HCT116 (cell line): ENCODE data around the gene TUT1. TPM values are rescaled to one million over a fixed set of nuclear protein-coding genes. Genes with fewer than 3 reads are reported as not detected.

ENCODE experiments used
- ATAC-seq: fragments of 200-7000 bp; cut with Tn5 transposase; 2 replicates; pipeline ENCODE4 v1.9.1; 2020; ENCODE audit warnings: mild to moderate bottlenecking, moderate library complexity
- BruUV-seq: library from RNA; stranded (reverse); fragments of 400-500 nt; replicated peaks from 2 replicates; lab custom pipeline; 2021; lab: Mats Ljungman, UMichigan
- CTCF ChIA-PET: fragments of 300-600 bp; sonication (Branson Sonifier 250); formaldehyde crosslinking; loops from one replicate; lab custom pipeline; 2021; ENCODE audit warnings: antibody characterized with exemption; lab: Charles Lee
- POLR2A ChIA-PET: fragments of 300-600, 350-600 bp; sonication (Branson Sonifier 250); formaldehyde crosslinking; loops from one replicate; lab custom pipeline; 2021; ENCODE audit warnings: antibody characterized with exemption; lab: Charles Lee
- RAD21 ChIA-PET, 2 experiments: fragments of 300-600 bp; sonication (Branson Sonifier 250); formaldehyde crosslinking; loops; one replicate each; lab custom pipeline; 2023; ENCODE audit warnings: low total read pairs in 2 of 2; ENCODE audit not compliant: uncharacterized antibody in 2 of 2, unreplicated experiment in 2 of 2, low non-redundant PET in 1 of 2; lab: Charles Lee
- DNase-seq: peaks from one replicate; pipeline ENCODE4 v3.0.0-alpha.2; 2010; ENCODE audit warnings: low read depth, low spot score
- H2AFZ ChIP-seq: fragments of 200-600 bp; shearing (Covaris generic), sonication (generic); 2 replicates; pipeline ENCODE4 v1.6.1; 2017; ENCODE audit warnings: low read depth, mixed run types, mixed read lengths, antibody characterized with exemption, low read length; ENCODE audit not compliant: poor library complexity, severe bottlenecking
- H3K27ac ChIP-seq: 2 replicates; pipeline ENCODE4 v1.5.1; 2012; ENCODE audit warnings: low read depth, low read length
- H3K27me3 ChIP-seq: fragments of 200-600 bp; sonication (generic); 2 replicates; pipeline ENCODE4 v1.6.1; 2016; ENCODE audit warnings: mixed run types, low read length, mixed read lengths; ENCODE audit not compliant: insufficient read depth
- H3K36me3 ChIP-seq, 2 experiments: fragments of 200-500 bp in 1 of 2; fragments of 200-600 bp in 1 of 2; sonication (Bioruptor generic) in 1 of 2; sonication (generic) in 1 of 2; 2 replicates each; pipeline versions ENCODE4 v1.5.1 to v1.6.1; 2014 to 2016; ENCODE audit warnings: low read length in 2 of 2, inconsistent platforms in 1 of 2, mixed read lengths in 1 of 2, mixed run types in 1 of 2; ENCODE audit not compliant: insufficient read depth in 2 of 2, control insufficient read depth in 1 of 2
- H3K4me1 ChIP-seq, 2 experiments: fragments of 200-600 bp in 1 of 2; sonication (generic) in 1 of 2; 2 replicates each; pipeline versions ENCODE4 v1.5.1 to v1.6.1; 2012 to 2017; ENCODE audit warnings: low read length in 2 of 2, inconsistent platforms in 1 of 2, mild to moderate bottlenecking in 1 of 2, mixed read lengths in 1 of 2, mixed run types in 1 of 2, moderate library complexity in 1 of 2; ENCODE audit not compliant: insufficient read depth in 2 of 2, control insufficient read depth in 1 of 2
- H3K4me2 ChIP-seq: fragments of 200-600 bp; sonication (generic); 2 replicates; pipeline ENCODE4 v1.6.1; 2017; ENCODE audit warnings: mixed run types, low read length, mixed read lengths
- H3K4me3 ChIP-seq, 2 experiments: fragments of 200-600 bp in 1 of 2; sonication (generic) in 1 of 2; replicated peaks in 1 of 2; 2 replicates each; pipeline ENCODE4 v1.5.1; 2011 to 2016; ENCODE audit warnings: low read length in 2 of 2, control low read depth in 1 of 2, low read depth in 1 of 2, mild to moderate bottlenecking in 1 of 2, mixed read lengths in 1 of 2, mixed run types in 1 of 2
- H3K79me2 ChIP-seq: fragments of 200-600 bp; sonication (generic); 2 replicates; pipeline ENCODE4 v1.6.1; 2017; ENCODE audit warnings: mild to moderate bottlenecking, mixed run types, low read length, moderate library complexity, mixed read lengths; ENCODE audit not compliant: insufficient read depth
- H3K9ac ChIP-seq: fragments of 200-600 bp; sonication (generic); 2 replicates; pipeline ENCODE4 v1.6.1; 2016; ENCODE audit warnings: low read length, mixed read lengths
- H3K9me2 ChIP-seq: fragments of 200-600 bp; sonication (generic), shearing (Covaris generic); 2 replicates; pipeline ENCODE4 v1.6.1; 2017; ENCODE audit warnings: mixed run types, mild to moderate bottlenecking, moderate library complexity; ENCODE audit not compliant: insufficient read depth
- H3K9me3 ChIP-seq, 2 experiments: fragments of 200-500 bp in 1 of 2; fragments of 200-600 bp in 1 of 2; sonication (Bioruptor generic) in 1 of 2; sonication (generic) in 1 of 2; 2 replicates each; pipeline ENCODE4 v1.6.1; 2014 to 2017; ENCODE audit warnings: low read length in 2 of 2, mixed read lengths in 2 of 2, inconsistent platforms in 1 of 2, low read depth in 1 of 2, mild to moderate bottlenecking in 1 of 2, mixed run types in 1 of 2, moderate library complexity in 1 of 2; ENCODE audit not compliant: control insufficient read depth in 1 of 2, insufficient read depth in 1 of 2
- H4K20me1 ChIP-seq: fragments of 200-600 bp; sonication (generic), shearing (Covaris generic); 2 replicates; pipeline ENCODE4 v1.6.1; 2017; ENCODE audit warnings: mixed run types, mild to moderate bottlenecking, moderate library complexity; ENCODE audit not compliant: insufficient read depth
- CBX3 ChIP-seq: IDR thresholded peaks from 2 replicates; pipeline ENCODE4 v1.6.1; 2012; ENCODE audit warnings: low read depth
- CEBPB ChIP-seq: IDR thresholded peaks from 2 replicates; pipeline ENCODE4 v1.6.1; 2012; ENCODE audit warnings: low read depth
- ELF1 ChIP-seq: IDR thresholded peaks from 2 replicates; pipeline ENCODE4 v1.6.1; 2012; ENCODE audit warnings: low read depth, borderline replicate concordance
- EZH2phosphoT487 ChIP-seq: fragments of 200-600 bp; IDR thresholded peaks from 2 replicates; pipeline ENCODE4 v1.6.1; 2018; ENCODE audit warnings: antibody characterized with exemption, borderline replicate concordance
- FOSL1 ChIP-seq: IDR thresholded peaks from 2 replicates; pipeline ENCODE4 v1.6.1; 2012; ENCODE audit warnings: low read depth
- JUND ChIP-seq: IDR thresholded peaks from 2 replicates; pipeline ENCODE4 v1.6.1; 2012
- POLR2A ChIP-seq: IDR thresholded peaks from 2 replicates; pipeline ENCODE4 v1.7.0; 2011; ENCODE audit warnings: borderline replicate concordance; ENCODE audit not compliant: insufficient read depth, insufficient read length; ENCODE audit errors: extremely low read depth
- POLR2AphosphoS5 ChIP-seq: IDR thresholded peaks from 2 replicates; pipeline ENCODE4 v1.6.1; 2011; ENCODE audit warnings: mild to moderate bottlenecking, low read depth, low read length, moderate library complexity
- RAD21 ChIP-seq: IDR thresholded peaks from 2 replicates; pipeline ENCODE4 v1.6.1; 2012; ENCODE audit warnings: low read depth, mild to moderate bottlenecking
- SIN3A ChIP-seq: IDR thresholded peaks from 2 replicates; pipeline ENCODE4 v1.6.1; 2012; ENCODE audit warnings: low read depth
- YY1 ChIP-seq: IDR thresholded peaks from 2 replicates; pipeline ENCODE4 v1.6.1; 2011; ENCODE audit warnings: low read length, low read depth, moderate library complexity, mild to moderate bottlenecking; ENCODE audit not compliant: insufficient replicate concordance; ENCODE audit errors: extremely low read depth
- ZNF274 ChIP-seq: fragments of 200-500 bp; sonication (Bioruptor generic); IDR thresholded peaks from 2 replicates; pipeline ENCODE4 v1.6.1; 2014; ENCODE audit warnings: mild to moderate bottlenecking, low read depth, low read length, inconsistent platforms
- intact Hi-C: fragments of 100-400 bp; cut with micrococcal nuclease; formaldehyde crosslinking; loops from 2 replicates; pipeline ENCODE4 v1.10.0; 2022
- microRNA-seq: library from miRNA; unstranded; fragments of <30 nt; microRNA quantifications from one replicate; pipeline ENCODE4, GENCODE V29; 2016; ENCODE audit warnings: borderline number of aligned reads
- total RNA-seq: library from RNA; stranded (reverse); gene quantifications from one replicate; pipeline ENCODE4 v1.2.1, GENCODE V29; 2021; ENCODE audit not compliant: unreplicated experiment
- TF ChIP-seq, protein P1 (sequence below): IDR thresholded peaks from 2 replicates; pipeline ENCODE4 v1.6.1; 2012
- TF ChIP-seq, protein P2 (sequence below), 3 experiments: fragments of 200-600 bp in 1 of 3; sonication (generic) in 1 of 3; IDR thresholded peaks in 2 of 3; conservative IDR thresholded peaks in 1 of 3; 2 replicates each; pipeline ENCODE4 v1.5.1; 2012 to 2017; ENCODE audit warnings: low read depth in 2 of 3, low read length in 2 of 3, antibody characterized with exemption in 1 of 3, borderline replicate concordance in 1 of 3, control low read depth in 1 of 3, mild to moderate bottlenecking in 1 of 3, mixed read lengths in 1 of 3, mixed run types in 1 of 3, moderate library complexity in 1 of 3; ENCODE audit not compliant: insufficient read depth in 1 of 3

The TUT1 gene
- total RNA-seq, 1 experiment from 2014 or later: 49.0 TPM

DNA sequence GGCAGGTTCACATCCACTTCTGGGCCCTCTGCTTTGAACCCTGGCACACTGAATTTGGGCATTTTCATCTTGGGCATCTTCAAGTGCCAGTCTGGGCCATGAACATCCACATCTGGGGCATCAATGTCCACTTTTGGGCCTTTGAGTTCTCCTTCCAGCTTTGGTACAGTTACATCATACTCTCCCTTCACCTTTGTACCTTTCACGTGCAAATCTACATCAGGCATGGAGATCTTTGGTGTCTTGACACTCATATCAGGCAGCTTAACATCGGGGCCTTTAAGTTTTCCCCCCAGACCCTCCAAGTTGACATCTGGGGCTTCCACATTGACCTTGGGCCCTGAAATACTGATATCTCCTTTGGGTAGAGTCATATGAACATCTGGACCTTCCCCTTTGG is 59.2 kb downstream of the TUT1 start:
- Histone ChIP-seq H3K36me3 (peaks cover 31 to 72% of the 10 kb centered on the region in 2 experiments), H3K4me3 (no peak overlapping the region), H4K20me1 (no peaks in the 10 kb centered on the region), H3K4me1 (no peaks in the 10 kb centered on the region), H3K27me3 (no peaks in the 10 kb centered on the region), H2AFZ (no peak overlapping the region), H3K9me3 (no peaks in the 10 kb centered on the region), H3K4me2 (no peak overlapping the region), H3K9ac (no peak overlapping the region), H3K79me2 (peaks cover 50% of the 10 kb centered on the region), H3K27ac (no peak overlapping the region), H3K9me2 (no peaks in the 10 kb centered on the region)
- CTCF ChIA-PET: no interaction called here
- TF ChIP-seq ZNF274 (no peak), EZH2phosphoT487 (no peak), CEBPB (no peak), SIN3A (no peak), POLR2A (no peak), YY1 (no peak), RAD21 (no peak), FOSL1 (no peak), POLR2AphosphoS5 (no peak), CBX3 (no peak), ELF1 (no peak), JUND (no peak)
- TF ChIP-seq, protein P1, sequence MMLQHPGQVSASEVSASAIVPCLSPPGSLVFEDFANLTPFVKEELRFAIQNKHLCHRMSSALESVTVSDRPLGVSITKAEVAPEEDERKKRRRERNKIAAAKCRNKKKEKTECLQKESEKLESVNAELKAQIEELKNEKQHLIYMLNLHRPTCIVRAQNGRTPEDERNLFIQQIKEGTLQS: no peak
- TF ChIP-seq, protein P2, sequence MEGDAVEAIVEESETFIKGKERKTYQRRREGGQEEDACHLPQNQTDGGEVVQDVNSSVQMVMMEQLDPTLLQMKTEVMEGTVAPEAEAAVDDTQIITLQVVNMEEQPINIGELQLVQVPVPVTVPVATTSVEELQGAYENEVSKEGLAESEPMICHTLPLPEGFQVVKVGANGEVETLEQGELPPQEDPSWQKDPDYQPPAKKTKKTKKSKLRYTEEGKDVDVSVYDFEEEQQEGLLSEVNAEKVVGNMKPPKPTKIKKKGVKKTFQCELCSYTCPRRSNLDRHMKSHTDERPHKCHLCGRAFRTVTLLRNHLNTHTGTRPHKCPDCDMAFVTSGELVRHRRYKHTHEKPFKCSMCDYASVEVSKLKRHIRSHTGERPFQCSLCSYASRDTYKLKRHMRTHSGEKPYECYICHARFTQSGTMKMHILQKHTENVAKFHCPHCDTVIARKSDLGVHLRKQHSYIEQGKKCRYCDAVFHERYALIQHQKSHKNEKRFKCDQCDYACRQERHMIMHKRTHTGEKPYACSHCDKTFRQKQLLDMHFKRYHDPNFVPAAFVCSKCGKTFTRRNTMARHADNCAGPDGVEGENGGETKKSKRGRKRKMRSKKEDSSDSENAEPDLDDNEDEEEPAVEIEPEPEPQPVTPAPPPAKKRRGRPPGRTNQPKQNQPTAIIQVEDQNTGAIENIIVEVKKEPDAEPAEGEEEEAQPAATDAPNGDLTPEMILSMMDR (IDR thresholded peaks at IDR 0.05 in 2 of 3, conservative IDR thresholded peaks at IDR 0.05 in 1 of 3; ENCODE audit: borderline replicate concordance in 1 of 3, insufficient read depth in 1 of 3, low read depth in 2 of 3, low read length in 2 of 3): no peak
- intact Hi-C loops: no loop called here
- no TSS peak for BruUV-seq
- DNase-seq (no peak), ATAC-seq (no peak)
- RAD21 ChIA-PET: no interaction called here
- POLR2A ChIA-PET: no interaction called here

Small RNA genes within 50 kb of the gene (microRNA-seq; reads per million reads assigned to microRNA genes)
- 1.2 reads per million for gene MIR6747

Other genes starting within 250 kb of the TUT1 start
- 2.0 TPM for gene SCGB1A1, start 172.5 kb downstream of the TUT1 start, total RNA-seq
- 239 TPM for gene AHNAK, start 44.7 kb downstream of the TUT1 start, total RNA-seq
- 1,901 TPM for gene EEF1G, start 17.6 kb downstream of the TUT1 start, total RNA-seq
- 98.9 TPM for gene MTA2, start 10.3 kb upstream of the TUT1 start, total RNA-seq
- gene EML3, start 21.3 kb upstream of the TUT1 start, total RNA-seq: 124 TPM
- 2.7 TPM for gene ROM1, start 21.7 kb upstream of the TUT1 start, total RNA-seq
- 51.2 TPM for gene B3GAT3, start 30.5 kb upstream of the TUT1 start, total RNA-seq
- 410 TPM for gene GANAB, start 55.1 kb upstream of the TUT1 start, total RNA-seq
- gene INTS5, start 61.8 kb upstream of the TUT1 start, total RNA-seq: 29.1 TPM
- 121 TPM for gene C11orf98, start 73.7 kb upstream of the TUT1 start, total RNA-seq
- 63.5 TPM for gene CSKMT, start 73.8 kb upstream of the TUT1 start, total RNA-seq
- gene UQCC3, start 80.2 kb upstream of the TUT1 start, total RNA-seq: 17.9 TPM
- gene LBHD1, start 80.7 kb upstream of the TUT1 start, total RNA-seq: 14.7 TPM
- 94.2 TPM for gene UBXN1, start 87.5 kb upstream of the TUT1 start, total RNA-seq
- 0.71 TPM for gene LRRN4CL, start 98.0 kb upstream of the TUT1 start, total RNA-seq
- gene BSCL2, start 115.9 kb upstream of the TUT1 start, total RNA-seq: 62.0 TPM
- not detected for gene GNG3, start 116.2 kb upstream of the TUT1 start, total RNA-seq
- gene HNRNPUL2, start 135.9 kb upstream of the TUT1 start, total RNA-seq: 45.8 TPM
- 33.3 TPM for gene TTC9C, start 137.0 kb upstream of the TUT1 start, total RNA-seq
- 11.3 TPM for gene ZBTB3, start 162.6 kb upstream of the TUT1 start, total RNA-seq
- 109 TPM for gene POLR2G, start 170.1 kb upstream of the TUT1 start, total RNA-seq
- 24.2 TPM for gene TAF6L, start 179.9 kb upstream of the TUT1 start, total RNA-seq
- gene TMEM179B, start 195.9 kb upstream of the TUT1 start, total RNA-seq: 51.6 TPM
- 18.4 TPM for gene TMEM223, start 200.5 kb upstream of the TUT1 start, total RNA-seq
- gene NXF1, start 213.9 kb upstream of the TUT1 start, total RNA-seq: 55.5 TPM
- gene STX5, start 240.5 kb upstream of the TUT1 start, total RNA-seq: 29.5 TPM
- gene TEX54, start 241.3 kb upstream of the TUT1 start, total RNA-seq: not detected
- 111 TPM for gene WDR74, start 248.1 kb upstream of the TUT1 start, total RNA-seq